Osteoblast (primary cell): Measurements from ENCODE around the gene PCDHAC2. TPM values are rescaled to one million over a fixed set of nuclear protein-coding genes. Genes with fewer than 3 reads are reported as not detected.

Experiments
- DNase-seq: peaks from one replicate; pipeline ENCODE4 v3.0.0; 2011; ENCODE audit warnings: low spot score, mixed read lengths; ENCODE audit not compliant: insufficient read length; ENCODE audit errors: missing footprints
- H2AFZ ChIP-seq: 2 replicates; pipeline ENCODE4 v1.6.0; 2011; ENCODE audit warnings: mild to moderate bottlenecking, low read length
- H3K27ac ChIP-seq: 2 replicates; pipeline ENCODE4 v1.5.1; 2011; ENCODE audit warnings: mild to moderate bottlenecking, low read depth, low read length, moderate library complexity
- H3K27me3 ChIP-seq: 2 replicates; pipeline ENCODE4 v1.6.0; 2012; ENCODE audit warnings: mild to moderate bottlenecking, control low read depth, inconsistent platforms, low read length, moderate library complexity; ENCODE audit not compliant: insufficient read depth
- H3K36me3 ChIP-seq: 2 replicates; pipeline ENCODE4 v1.5.1; 2011; ENCODE audit warnings: mild to moderate bottlenecking, low read length, control low read depth, moderate library complexity; ENCODE audit not compliant: insufficient read depth
- H3K4me1 ChIP-seq: 2 replicates; pipeline ENCODE4 v1.5.1; 2011; ENCODE audit warnings: mild to moderate bottlenecking, low read length, control low read depth, moderate library complexity; ENCODE audit not compliant: insufficient read depth
- H3K4me2 ChIP-seq: 2 replicates; pipeline ENCODE4 v1.6.0; 2011; ENCODE audit warnings: mild to moderate bottlenecking, low read length; ENCODE audit not compliant: insufficient read depth
- H3K4me3 ChIP-seq: fragments of 200-600 bp; sonication (generic); 3 replicates; pipeline ENCODE4 v1.5.1; 2012; ENCODE audit warnings: mild to moderate bottlenecking, low read length, inconsistent platforms; ENCODE audit not compliant: insufficient read depth
- H3K79me2 ChIP-seq: 2 replicates; pipeline ENCODE4 v1.6.0; 2012; ENCODE audit warnings: mild to moderate bottlenecking, low read length, control low read depth, inconsistent platforms; ENCODE audit not compliant: insufficient read depth
- H3K9me3 ChIP-seq: 2 replicates; pipeline ENCODE4 v1.5.1; 2011; ENCODE audit warnings: low read depth, low read length, control low read depth
- H4K20me1 ChIP-seq: 2 replicates; pipeline ENCODE4 v1.6.0; 2012; ENCODE audit warnings: mild to moderate bottlenecking, low read length, control low read depth; ENCODE audit not compliant: insufficient read depth
- total RNA-seq: library from RNA; depleted of rRNA; stranded (reverse); fragments of >200 nt; gene quantifications from 2 replicates; pipeline ENCODE4 v1.2.3, GENCODE V29; 2012
- TF ChIP-seq, protein P1 (sequence below): IDR thresholded peaks from 2 replicates; pipeline ENCODE4 v1.5.1; 2011; ENCODE audit warnings: mild to moderate bottlenecking, low read depth, low read length, moderate library complexity; ENCODE audit errors: extremely low read depth

The PCDHAC2 gene
- total RNA-seq, 1 donor: 0.36 TPM

DNA sequence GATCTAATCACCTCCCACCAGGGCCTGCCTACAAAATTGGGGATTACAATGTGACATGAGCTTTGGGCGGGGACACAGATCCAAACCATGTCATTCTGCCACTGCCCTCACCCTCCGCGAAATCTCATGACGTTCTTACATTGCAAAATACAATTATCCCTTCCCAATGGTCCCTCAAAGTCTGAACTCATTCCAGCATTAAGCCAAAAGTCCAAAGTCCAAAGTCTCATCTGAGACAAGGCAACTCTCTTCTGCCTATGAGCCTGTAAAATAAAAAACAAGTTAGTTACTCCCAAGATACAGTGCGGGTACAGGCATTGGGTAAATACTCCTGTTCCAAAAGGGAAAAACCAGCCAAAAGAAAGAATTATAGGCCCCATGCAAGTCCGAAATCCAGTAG is 14.6 kb upstream of the PCDHAC2 start:
- Histone ChIP-seq H3K79me2 (no peaks in the 10 kb centered on the region), H3K4me1 (no peaks in the 10 kb centered on the region), H4K20me1 (no peaks in the 10 kb centered on the region), H3K4me2 (no peak overlapping the region), H3K4me3 (no peak overlapping the region), H3K9me3 (no peaks in the 10 kb centered on the region), H3K27me3 (no peaks in the 10 kb centered on the region), H2AFZ (no peak overlapping the region), H3K27ac (no peak overlapping the region), H3K36me3 (no peaks in the 10 kb centered on the region)
- TF ChIP-seq, protein P1, sequence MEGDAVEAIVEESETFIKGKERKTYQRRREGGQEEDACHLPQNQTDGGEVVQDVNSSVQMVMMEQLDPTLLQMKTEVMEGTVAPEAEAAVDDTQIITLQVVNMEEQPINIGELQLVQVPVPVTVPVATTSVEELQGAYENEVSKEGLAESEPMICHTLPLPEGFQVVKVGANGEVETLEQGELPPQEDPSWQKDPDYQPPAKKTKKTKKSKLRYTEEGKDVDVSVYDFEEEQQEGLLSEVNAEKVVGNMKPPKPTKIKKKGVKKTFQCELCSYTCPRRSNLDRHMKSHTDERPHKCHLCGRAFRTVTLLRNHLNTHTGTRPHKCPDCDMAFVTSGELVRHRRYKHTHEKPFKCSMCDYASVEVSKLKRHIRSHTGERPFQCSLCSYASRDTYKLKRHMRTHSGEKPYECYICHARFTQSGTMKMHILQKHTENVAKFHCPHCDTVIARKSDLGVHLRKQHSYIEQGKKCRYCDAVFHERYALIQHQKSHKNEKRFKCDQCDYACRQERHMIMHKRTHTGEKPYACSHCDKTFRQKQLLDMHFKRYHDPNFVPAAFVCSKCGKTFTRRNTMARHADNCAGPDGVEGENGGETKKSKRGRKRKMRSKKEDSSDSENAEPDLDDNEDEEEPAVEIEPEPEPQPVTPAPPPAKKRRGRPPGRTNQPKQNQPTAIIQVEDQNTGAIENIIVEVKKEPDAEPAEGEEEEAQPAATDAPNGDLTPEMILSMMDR: no peak
- no peak for DNase-seq

DNA sequence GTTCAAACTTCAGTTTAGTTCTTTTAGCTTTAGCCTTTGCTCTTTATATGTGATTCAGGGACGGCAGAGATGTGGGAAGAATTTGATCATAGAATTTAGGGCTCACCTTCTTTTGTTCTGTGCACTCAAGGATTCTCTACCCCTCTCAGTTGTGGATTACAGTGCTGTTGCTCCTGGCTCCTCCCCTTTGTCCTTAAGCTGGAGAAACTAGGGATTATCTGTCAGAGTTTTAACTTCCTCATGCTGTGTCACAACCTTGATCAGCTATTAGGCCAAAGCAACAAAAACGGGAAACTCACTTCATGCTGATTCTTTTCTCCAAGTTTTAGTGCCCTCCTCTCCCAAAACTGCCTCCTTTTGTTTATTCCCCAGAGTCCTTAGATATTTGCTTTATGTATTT is 13.0 kb upstream of the PCDHAC2 start:
- no peak overlapping the region for H3K27ac ChIP-seq
- no peaks in the 10 kb centered on the region for H3K27me3 ChIP-seq
- no peak overlapping the region for H3K4me2 ChIP-seq
- TF ChIP-seq, protein P1: no peak
- H3K79me2 ChIP-seq: no peaks in the 10 kb centered on the region
- H4K20me1 ChIP-seq: no peaks in the 10 kb centered on the region
- no peaks in the 10 kb centered on the region for H3K9me3 ChIP-seq
- no peaks in the 10 kb centered on the region for H3K4me1 ChIP-seq
- H3K36me3 ChIP-seq: no peaks in the 10 kb centered on the region
- DNase-seq: no peak
- H3K4me3 ChIP-seq: no peak overlapping the region
- H2AFZ ChIP-seq: no peak overlapping the region

DNA sequence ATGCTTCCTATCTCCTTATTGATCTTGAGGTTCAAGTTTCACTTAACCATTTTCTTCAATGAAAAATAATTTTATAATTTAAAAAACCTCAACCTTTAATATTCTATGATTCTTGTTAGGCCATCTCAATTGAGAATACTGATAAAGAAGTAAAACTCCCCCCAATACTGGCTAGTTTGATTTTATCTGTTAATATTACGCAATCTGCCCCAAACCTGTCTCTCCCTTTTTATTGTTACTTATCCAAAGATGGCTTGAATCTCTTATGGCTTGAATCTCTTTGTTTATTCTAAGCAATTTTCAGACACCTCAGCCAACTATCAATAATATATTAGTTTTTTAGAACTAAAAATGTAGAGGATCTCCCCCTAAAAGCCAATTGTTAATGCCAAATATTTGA is 4.1 kb upstream of the PCDHAC2 start:
- Histone ChIP-seq H3K27ac (no peak overlapping the region), H3K4me3 (no peak overlapping the region), H3K9me3 (no peaks in the 10 kb centered on the region), H4K20me1 (no peaks in the 10 kb centered on the region), H3K27me3 (no peaks in the 10 kb centered on the region), H3K4me1 (no peaks in the 10 kb centered on the region), H2AFZ (no peak overlapping the region), H3K36me3 (no peaks in the 10 kb centered on the region), H3K4me2 (no peak overlapping the region), H3K79me2 (no peaks in the 10 kb centered on the region)
- DNase-seq: no peak
- TF ChIP-seq, protein P1: no peak

DNA sequence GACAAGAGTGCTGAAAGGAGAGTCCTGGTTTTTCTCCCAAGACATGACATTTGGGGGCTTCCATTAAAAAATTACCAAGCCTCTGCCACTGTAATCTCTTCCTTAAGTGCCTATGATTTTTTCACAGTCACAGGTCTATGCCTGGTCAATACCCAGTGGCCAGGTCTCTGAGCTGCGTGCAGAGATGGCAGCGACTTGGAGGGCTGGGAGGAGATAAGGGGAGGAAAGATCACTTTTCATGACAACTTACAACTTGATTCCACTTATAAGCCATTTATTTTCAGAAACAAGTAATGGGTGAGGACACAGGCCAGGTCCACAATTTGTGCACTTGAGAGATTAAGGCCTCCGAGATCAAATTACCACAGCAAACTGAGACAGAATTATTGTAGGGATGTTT is 1.9 kb upstream of the PCDHAC2 start:
- Histone ChIP-seq H3K9me3 (no peaks in the 10 kb centered on the region), H3K27me3 (no peaks in the 10 kb centered on the region), H3K4me1 (no peaks in the 10 kb centered on the region), H2AFZ (no peak overlapping the region), H4K20me1 (no peaks in the 10 kb centered on the region), H3K79me2 (no peaks in the 10 kb centered on the region), H3K4me2 (no peak overlapping the region), H3K36me3 (no peaks in the 10 kb centered on the region), H3K27ac (no peak overlapping the region), H3K4me3 (no peak overlapping the region)
- DNase-seq: no peak
- TF ChIP-seq, protein P1: no peak
